GM23248 (cell line): ENCODE data around the gene MBTPS1.

ENCODE experiments used
- EZH2 ChIP-seq: fragments of 200-600 bp; sonication (generic); IDR thresholded peaks from 2 replicates; pipeline ENCODE4 v1.6.1; 2018; ENCODE audit warnings: antibody characterized with exemption, mild to moderate bottlenecking; ENCODE audit not compliant: insufficient read depth, poor library complexity, severe bottlenecking
- EZH2phosphoT487 ChIP-seq: fragments of 200-600 bp; sonication (generic); IDR thresholded peaks from 2 replicates; pipeline ENCODE4 v1.6.1; 2018; ENCODE audit warnings: antibody characterized with exemption, moderate library complexity, mild to moderate bottlenecking, low read depth; ENCODE audit not compliant: insufficient read depth

GRCh38 chr16:84032458-84033178, 84.1 kb downstream of the MBTPS1 start:
- TF ChIP-seq EZH2phosphoT487: no peak
- no peak for TF ChIP-seq EZH2
